HS-27A (cell line): ENCODE measurements around the gene BPTF.
"Not testable (repeated sequence)": the region's sequence is repeated elsewhere in the genome, so short reads cannot be mapped to it uniquely, and the experiment has no call there.

ENCODE experiments used
- DNase-seq: peaks from one replicate; pipeline ENCODE4 v3.0.0-alpha.2; 2012; ENCODE audit warnings: low read depth, missing footprints

BPTF gene

GRCh38 chr17:68011199-68011665 lies 185.9 kb downstream of the BPTF start:
- DNase-seq, result no peak

- no peak for DNase-seq
Measured at GRCh38 chr17:68013385-68013784, 188.1 kb downstream of the BPTF start.

GRCh38 chr17:68015081-68015723 lies 189.9 kb downstream of the BPTF start:
- DNase-seq, result no peak

DNA sequence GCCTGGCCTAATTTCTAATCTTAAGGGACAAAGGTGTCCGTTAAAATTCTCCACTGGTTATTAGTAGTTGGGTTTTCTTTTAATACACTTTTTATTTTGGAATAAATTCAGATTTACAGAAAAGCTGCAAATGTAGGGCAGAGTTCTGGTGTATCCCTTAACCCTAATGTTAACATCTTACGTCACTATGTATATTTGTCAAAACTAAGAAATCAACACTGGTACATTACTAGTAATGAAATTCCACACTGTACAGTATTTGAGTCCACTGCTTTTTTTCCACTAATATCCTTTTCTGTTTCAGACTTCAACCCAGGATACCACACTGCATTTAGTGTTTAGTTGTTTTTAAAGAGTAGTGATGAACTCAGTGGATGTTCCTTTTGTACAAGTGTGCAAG lies 191.5 kb downstream of the BPTF start:
- no peak for DNase-seq

- DNase-seq, result not testable (repeated sequence)
Measured at GRCh38 chr17:68018493-68018892, 193.2 kb downstream of the BPTF start.

DNA sequence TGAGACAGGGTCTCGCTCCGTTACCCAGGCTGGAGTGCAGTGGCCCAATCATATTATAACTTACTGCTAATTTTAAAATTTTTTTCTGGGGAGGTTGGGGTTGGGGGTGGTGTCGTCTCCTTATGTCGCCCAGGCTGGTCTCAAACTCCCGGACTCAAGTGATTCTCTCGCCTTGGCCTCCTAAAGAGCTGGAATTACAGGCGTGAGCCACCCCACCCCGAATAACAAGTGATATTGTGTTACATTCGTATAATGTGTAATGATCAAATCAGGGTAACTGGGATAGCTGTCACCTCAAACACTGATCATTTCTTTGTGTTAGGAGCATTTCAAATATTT lies 194.0 kb downstream of the BPTF start:
- DNase-seq, result no peak

- peak; percentile 90 for DNase-seq
Measured at GRCh38 chr17:68019675-68020408, 194.5 kb downstream of the BPTF start.

- DNase-seq, result no peak
Measured at GRCh38 chr17:68020409-68020756, 195.1 kb downstream of the BPTF start.

DNA sequence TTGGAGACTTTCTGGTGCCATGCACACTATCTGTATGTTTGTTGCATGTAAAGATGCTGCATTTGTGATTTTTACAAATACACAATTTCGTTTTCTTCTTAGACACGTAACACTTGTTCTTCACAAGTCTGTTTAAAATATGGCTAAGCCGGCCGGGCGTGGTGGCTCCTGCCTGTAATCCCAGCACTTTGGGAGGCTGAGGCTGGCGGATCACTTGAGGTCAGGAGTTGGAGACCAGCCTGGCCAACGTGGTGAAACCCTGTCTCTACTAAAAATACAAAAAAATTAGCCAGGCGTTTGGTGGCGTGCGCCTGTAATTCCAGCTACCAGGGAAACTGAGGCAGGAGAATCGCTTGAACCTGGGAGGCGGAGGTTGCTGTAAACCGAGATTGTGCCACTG lies 195.5 kb downstream of the BPTF start:
- not testable (repeated sequence) for DNase-seq

DNA sequence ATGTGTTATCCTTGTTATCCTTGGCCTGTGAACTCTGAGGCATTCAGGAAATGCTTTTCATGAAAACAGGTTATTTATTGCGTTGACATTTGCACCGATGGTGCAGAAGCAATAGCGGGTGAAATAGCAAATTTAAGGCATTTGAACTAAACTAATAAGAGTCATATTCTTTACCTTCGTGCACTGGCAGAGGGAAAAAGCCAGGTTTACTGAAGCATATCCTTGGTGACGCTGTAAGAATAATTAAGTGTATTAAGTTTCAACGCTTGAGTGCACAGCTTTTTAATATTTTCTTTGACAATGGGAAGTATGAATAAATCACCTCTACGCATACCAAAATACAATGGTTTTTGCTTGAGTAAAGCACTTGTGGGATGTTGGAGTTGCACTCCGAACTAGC lies 196.7 kb downstream of the BPTF start:
- no peak for DNase-seq

- DNase-seq, result not testable (repeated sequence)
Measured at GRCh38 chr17:68022547-68022946, 197.2 kb downstream of the BPTF start.

DNA sequence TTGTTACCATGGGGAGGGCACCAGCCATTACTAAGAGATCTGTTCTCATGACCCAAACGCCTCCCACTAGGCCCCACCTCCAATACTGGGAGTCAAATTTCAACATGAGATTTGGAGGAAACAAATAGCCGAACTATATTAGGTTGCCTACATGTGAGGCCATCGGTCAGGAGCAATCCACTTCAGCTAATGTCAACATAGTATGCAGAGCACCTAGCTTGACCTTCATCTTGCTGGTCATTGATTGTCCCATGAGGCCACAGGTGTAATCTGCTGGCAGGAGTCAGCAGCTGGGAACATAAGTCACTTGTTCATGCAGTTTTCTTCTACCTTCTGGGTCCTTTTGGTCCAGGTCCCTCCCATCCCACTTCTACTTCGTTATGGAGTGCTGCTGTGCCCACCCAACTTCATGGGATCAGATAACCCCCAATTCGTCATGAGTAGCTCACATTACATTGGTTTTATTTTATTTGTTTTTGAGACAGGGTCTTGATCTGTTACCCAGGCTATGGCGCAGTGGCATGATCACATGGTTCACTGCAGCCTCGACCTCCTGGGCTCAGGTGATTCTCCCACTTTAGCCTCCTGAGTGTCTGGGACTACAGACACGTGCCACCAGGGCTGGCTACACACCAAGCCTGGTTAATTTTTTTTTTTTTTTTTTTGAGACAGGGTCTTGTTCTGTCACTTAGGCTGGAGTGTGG lies 204.4 kb downstream of the BPTF start:
- DNase-seq, result no peak
